Endometrial microvascular endothelial cells (primary cell): ENCODE data around the gene MT1M. TPM values are rescaled to one million over a fixed set of nuclear protein-coding genes. Genes with fewer than 3 reads are reported as not detected.

Source experiments
- total RNA-seq: library from RNA; depleted of rRNA; stranded (reverse); fragments of >200 nt; gene quantifications from one replicate; pipeline ENCODE4 v1.2.3, GENCODE V29; 2015; ENCODE audit errors: inconsistent ontology term

Gene MT1M
- total RNA-seq, 1 donor from 2014 or later: 4.6 TPM

Other genes with a start within 250 kb of the MT1M start
- 116 TPM for gene AMFR, start 207.1 kb upstream of the MT1M start, total RNA-seq
- 110 TPM for gene NUDT21, start 181.3 kb upstream of the MT1M start, total RNA-seq
- gene OGFOD1, start 181.1 kb upstream of the MT1M start, total RNA-seq: 99.2 TPM
- gene BBS2, start 112.6 kb upstream of the MT1M start, total RNA-seq: 45.7 TPM
- not detected for gene MT4, start 67.6 kb upstream of the MT1M start, total RNA-seq
- gene MT3, start 43.1 kb upstream of the MT1M start, total RNA-seq: not detected
- gene MT2A, start 24.1 kb upstream of the MT1M start, total RNA-seq: 1,097 TPM
- 878 TPM for gene MT1E, start 6.9 kb upstream of the MT1M start, total RNA-seq
- 40.6 TPM for gene MT1A, start 6.0 kb downstream of the MT1M start, total RNA-seq
- not detected for gene MT1B, start 19.2 kb downstream of the MT1M start, total RNA-seq
- 6.5 TPM for gene MT1F, start 25.3 kb downstream of the MT1M start, total RNA-seq
- not detected for gene MT1G, start 35.4 kb downstream of the MT1M start, total RNA-seq
- gene MT1H, start 37.2 kb downstream of the MT1M start, total RNA-seq: not detected
- gene MT1X, start 49.8 kb downstream of the MT1M start, total RNA-seq: 114 TPM
- 99.0 TPM for gene NUP93, start 97.5 kb downstream of the MT1M start, total RNA-seq
- not detected for gene SLC12A3, start 232.5 kb downstream of the MT1M start, total RNA-seq